Measurements from ENCODE around the gene EIF5B. TPM values are rescaled to one million over a fixed set of nuclear protein-coding genes. Genes with fewer than 3 reads are reported as not detected.

Gene EIF5B
- total RNA-seq, 2 experiments from 2014 or later, result 40.3 to 40.9 TPM

DNA sequence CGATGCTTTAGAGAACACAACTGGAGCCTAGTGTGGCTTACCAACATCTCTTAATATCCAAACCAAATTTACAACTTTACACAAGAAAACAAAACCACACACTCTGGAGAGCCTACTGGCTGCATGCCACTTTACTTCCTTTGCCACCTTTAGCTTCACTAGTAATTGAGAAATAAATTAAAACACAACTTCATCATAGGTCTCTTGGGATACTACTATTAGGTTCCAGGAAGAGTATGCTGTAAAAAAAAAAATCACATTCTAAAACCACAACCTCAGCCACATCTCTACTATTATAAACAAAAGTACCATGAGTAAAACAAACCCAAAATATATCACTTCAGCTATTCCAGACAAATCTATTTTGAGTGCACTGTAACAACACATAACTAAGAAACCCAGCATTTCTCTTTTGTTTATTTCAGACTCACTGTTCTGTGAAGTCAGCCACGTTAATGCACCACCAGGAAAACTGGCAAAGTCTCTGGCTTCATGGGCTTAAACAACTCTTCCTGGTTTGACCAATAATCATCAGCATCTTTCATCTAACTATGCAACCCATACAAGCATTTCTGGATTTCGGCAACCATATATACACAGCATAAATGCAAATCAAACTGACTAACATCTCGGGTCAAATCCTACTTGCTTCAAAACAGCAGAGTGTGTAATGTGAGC is 93.6 kb downstream of the EIF5B start:
- H3K4me3 Mint-ChIP-seq, result no peak overlapping the region
- H3K4me1 Mint-ChIP-seq, result peaks cover 11% of the 10 kb centered on the region
- ATAC-seq (ENCODE audit: low read depth) (no peak), DNase-seq (no peak)
- POLR2A ChIA-PET, result no interaction called here
- no peaks in the 10 kb centered on the region for H3K9me3 Mint-ChIP-seq
- peaks cover 11% of the 10 kb centered on the region for H3K36me3 Mint-ChIP-seq
- H3K27ac Mint-ChIP-seq, result peak overlapping the region; percentile 1
- no peaks in the 10 kb centered on the region for H3K27me3 Mint-ChIP-seq

DNA sequence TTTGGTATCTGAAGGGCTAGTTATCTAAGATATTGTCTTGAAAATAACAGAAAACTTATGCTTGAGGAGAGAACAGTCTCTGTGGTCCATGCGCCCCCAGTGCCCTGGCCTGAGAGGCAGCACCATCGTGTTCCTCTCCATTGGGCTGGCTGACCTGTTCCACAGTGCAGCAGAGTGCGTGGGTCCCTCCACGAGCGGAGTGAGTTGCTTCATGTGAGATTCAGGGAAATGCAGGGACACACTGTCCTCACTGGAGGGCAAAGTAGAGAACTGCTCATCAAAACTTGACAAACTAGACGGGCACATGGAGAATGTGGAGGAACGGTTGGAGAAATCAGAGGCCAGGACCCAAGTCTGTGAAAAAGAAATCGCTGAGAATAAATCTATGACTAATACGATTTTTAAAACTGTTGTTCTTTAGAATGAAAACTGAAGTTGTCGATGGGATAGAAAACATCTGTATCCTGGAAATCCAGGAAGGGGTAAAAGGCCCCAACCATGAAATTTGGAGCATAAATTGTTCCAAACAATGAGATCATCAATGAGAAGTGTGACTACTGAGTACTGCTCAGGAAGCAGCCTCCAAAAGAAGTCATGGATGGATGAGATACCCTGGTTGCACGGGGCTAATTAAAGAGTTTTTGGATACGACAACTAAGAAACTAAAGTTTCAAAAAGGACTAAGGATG is 94.5 kb downstream of the EIF5B start:
- ATAC-seq (ENCODE audit: low read depth) (no peak), DNase-seq (no peak)
- POLR2A ChIA-PET, result no interaction called here
- Mint-ChIP-seq H3K9me3 (no peaks in the 10 kb centered on the region), H3K4me3 (no peak overlapping the region), H3K27me3 (no peaks in the 10 kb centered on the region), H3K36me3 (peaks cover 11% of the 10 kb centered on the region), H3K4me1 (peaks cover 11% of the 10 kb centered on the region), H3K27ac (no peak overlapping the region)

DNA sequence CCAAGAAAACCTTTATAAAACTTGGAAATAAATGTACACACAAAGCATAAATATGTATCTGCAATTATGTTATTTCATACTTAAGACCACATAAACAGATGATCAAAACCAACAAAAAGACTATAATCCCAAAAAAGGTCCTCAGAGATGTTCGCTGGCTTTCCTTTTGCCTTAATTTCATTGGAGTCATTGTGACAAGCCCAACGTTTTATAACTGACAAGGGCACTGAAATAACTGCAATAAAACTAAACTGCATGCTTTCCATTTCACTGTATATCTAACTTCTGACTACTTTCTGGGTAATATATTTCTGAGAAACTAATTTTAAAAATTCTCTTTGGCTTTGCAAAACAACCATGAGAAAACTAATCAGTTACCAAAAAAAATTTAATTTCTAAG is 96.2 kb downstream of the EIF5B start:
- no peaks in the 10 kb centered on the region for H3K9me3 Mint-ChIP-seq
- ATAC-seq (ENCODE audit: low read depth), result no peak
- POLR2A ChIA-PET, result no interaction called here
- no peaks in the 10 kb centered on the region for H3K27me3 Mint-ChIP-seq
- peaks cover 11% of the 10 kb centered on the region for H3K4me1 Mint-ChIP-seq
- H3K36me3 Mint-ChIP-seq, result peaks cover 13% of the 10 kb centered on the region
- DNase-seq, result no peak
- no peak overlapping the region for H3K4me3 Mint-ChIP-seq
- no peak overlapping the region for H3K27ac Mint-ChIP-seq

DNA sequence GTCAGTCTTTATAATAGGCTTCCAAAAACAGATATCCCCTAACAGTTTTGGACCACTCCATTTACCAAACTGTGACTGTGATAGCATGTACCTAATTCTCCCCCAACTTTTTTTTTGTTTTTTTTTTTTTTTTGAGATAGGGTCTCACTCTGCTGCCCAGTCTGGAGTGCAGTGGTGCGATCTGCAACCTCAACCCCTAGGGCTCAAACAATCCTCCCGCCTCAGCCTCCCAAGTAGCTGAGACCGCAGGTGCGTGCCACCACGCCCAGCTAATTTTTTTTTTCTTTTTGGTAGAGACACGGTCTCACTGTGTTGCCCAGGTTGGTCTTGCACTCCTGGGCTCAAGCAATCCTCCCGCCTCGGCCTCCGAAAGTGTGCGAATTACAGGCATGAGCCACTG is 99.7 kb downstream of the EIF5B start:
- Mint-ChIP-seq H3K9me3 (no peaks in the 10 kb centered on the region), H3K36me3 (peaks cover 8% of the 10 kb centered on the region), H3K4me1 (peaks cover 5% of the 10 kb centered on the region), H3K4me3 (no peak overlapping the region), H3K27ac (no peak overlapping the region), H3K27me3 (no peaks in the 10 kb centered on the region)
- DNase-seq (no peak), ATAC-seq (ENCODE audit: low read depth) (no peak)
- POLR2A ChIA-PET, result interaction anchor here (0.7 kb wide), 1 partner anchor 47 kb away, joined by 3 read pairs; no protein-coding TSS in a partner anchor

DNA sequence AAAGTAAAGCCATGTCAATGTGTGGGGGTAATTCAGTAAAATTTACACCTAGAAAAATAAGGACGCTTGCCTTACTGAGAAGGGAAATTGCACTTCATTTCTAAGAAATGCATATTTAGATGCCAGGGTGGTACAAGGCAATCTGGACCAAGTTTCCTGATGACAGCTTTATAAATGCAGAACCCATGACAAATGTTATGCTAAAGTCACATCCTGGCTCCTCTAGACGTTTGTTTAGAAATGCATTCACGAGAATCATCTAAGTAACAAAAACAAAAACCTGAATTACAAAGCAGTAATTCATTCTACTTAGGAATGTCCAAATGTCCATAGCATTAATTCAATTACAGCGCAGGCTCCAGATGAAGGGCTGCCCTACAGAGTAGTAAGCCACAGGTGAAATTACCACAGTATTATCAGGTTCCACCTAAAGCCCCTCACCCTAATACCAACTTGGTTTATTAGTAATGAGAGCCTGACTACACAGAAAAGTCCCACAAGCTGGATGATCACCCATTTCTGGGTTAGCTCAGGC is 102.8 kb downstream of the EIF5B start:
- ATAC-seq (ENCODE audit: low read depth), result no peak
- Mint-ChIP-seq H3K27ac (no peak overlapping the region), H3K27me3 (no peaks in the 10 kb centered on the region)

DNA sequence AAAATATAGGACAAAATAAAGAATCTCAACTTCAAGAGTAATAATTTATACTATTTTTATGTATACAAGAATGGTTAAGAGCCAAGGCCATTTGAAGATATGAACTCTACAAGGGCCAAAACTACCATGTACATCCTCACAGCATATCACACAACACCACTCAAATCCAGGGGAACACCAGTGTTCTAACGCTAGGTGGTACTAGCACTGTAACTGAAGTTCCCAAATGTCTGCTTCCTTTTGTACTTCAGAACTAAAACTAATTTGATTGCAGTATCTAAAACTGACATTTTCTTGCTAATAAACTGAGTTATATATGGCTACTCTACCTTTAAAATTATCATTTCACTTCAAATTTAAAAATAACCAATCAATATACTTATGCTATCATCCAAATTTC is 105.6 kb downstream of the EIF5B start:
- no peaks in the 10 kb centered on the region for H3K27me3 Mint-ChIP-seq
- peaks cover 13% of the 10 kb centered on the region for H3K4me1 Mint-ChIP-seq
- POLR2A ChIA-PET, result no interaction called here
- H3K36me3 Mint-ChIP-seq, result peaks cover 9% of the 10 kb centered on the region
- ATAC-seq (ENCODE audit: low read depth), result no peak
- H3K9me3 Mint-ChIP-seq, result no peaks in the 10 kb centered on the region
- H3K27ac Mint-ChIP-seq, result no peak overlapping the region
- H3K4me3 Mint-ChIP-seq, result no peak overlapping the region
- no peak for DNase-seq

More for the DNA sequence above, 102.8 kb downstream of the EIF5B start:
- peaks cover 7% of the 10 kb centered on the region for H3K4me1 Mint-ChIP-seq
- H3K36me3 Mint-ChIP-seq, result peaks cover 6% of the 10 kb centered on the region
- H3K9me3 Mint-ChIP-seq, result no peaks in the 10 kb centered on the region
- no peak for DNase-seq
- POLR2A ChIA-PET, result no interaction called here
- no peak overlapping the region for H3K4me3 Mint-ChIP-seq

DNA sequence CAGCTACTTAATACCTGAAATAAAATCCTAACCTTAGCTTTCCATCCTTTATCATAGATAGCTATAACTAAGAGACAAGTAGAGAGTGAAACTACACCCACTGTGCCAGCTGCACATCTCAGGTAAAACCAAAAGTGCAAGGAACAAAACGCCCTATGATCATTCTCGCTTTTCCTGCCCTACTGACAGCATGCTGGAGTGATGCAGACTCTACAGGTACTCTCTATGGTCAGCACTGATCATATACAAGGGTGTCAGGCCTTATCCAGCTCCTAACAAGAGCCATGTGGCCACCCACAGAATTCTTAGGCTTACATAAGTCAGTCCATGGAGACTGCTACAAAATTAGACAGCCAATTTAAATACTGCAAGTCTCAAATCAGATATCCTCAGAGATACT is 107.0 kb downstream of the EIF5B start:
- H3K27me3 Mint-ChIP-seq, result no peaks in the 10 kb centered on the region
- H3K9me3 Mint-ChIP-seq, result no peaks in the 10 kb centered on the region
- H3K4me1 Mint-ChIP-seq, result peaks cover 15% of the 10 kb centered on the region
- no peak overlapping the region for H3K4me3 Mint-ChIP-seq
- no peak overlapping the region for H3K27ac Mint-ChIP-seq
- ATAC-seq (ENCODE audit: low read depth) (no peak), DNase-seq (no peak)
- peaks cover 14% of the 10 kb centered on the region for H3K36me3 Mint-ChIP-seq
- POLR2A ChIA-PET, result no interaction called here

DNA sequence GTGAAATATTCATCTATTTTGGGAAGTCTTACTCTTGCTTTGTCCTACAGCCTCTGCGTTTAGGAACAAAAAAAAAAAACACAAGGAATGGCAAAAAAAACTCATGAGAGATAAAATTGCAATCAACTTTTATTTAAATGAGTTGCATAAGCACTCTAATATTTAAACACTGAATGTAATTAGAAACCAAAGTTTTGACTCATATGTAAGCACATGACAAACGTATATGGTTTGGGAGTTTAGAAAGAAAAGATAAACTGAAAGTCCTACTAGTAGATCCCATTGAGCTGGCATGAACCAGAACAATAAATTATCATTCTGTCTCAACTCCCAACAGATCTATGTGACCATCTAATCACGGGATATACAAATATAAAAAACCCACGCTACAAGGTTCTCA is 107.9 kb downstream of the EIF5B start:
- peaks cover 15% of the 10 kb centered on the region for H3K4me1 Mint-ChIP-seq
- no peak overlapping the region for H3K27ac Mint-ChIP-seq
- H3K4me3 Mint-ChIP-seq, result no peak overlapping the region
- ATAC-seq (ENCODE audit: low read depth) (no peak), DNase-seq (no peak)
- H3K27me3 Mint-ChIP-seq, result no peaks in the 10 kb centered on the region
- POLR2A ChIA-PET, result no interaction called here
- H3K36me3 Mint-ChIP-seq, result peaks cover 14% of the 10 kb centered on the region
- H3K9me3 Mint-ChIP-seq, result no peaks in the 10 kb centered on the region

DNA sequence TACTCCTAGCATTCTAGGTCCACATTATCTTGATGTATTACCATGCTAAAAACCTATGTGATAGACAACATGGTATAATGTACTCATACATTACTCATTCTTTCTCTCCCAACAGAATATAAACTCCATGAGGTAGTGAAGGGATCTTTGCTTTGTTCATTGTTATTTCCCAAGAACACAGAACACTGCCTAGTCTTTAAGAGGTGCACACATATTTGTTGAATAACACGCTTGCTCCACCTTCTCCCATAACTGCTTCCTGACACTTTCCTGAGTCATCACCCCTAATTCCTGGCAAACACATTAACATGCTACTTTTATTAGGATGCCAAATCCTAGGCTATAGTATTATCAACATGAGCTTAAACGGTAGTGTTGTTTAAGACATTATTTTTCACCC is 111.4 kb downstream of the EIF5B start:
- H3K9me3 Mint-ChIP-seq, result no peaks in the 10 kb centered on the region
- ATAC-seq (ENCODE audit: low read depth), result no peak
- peaks cover 22% of the 10 kb centered on the region for H3K36me3 Mint-ChIP-seq

DNA sequence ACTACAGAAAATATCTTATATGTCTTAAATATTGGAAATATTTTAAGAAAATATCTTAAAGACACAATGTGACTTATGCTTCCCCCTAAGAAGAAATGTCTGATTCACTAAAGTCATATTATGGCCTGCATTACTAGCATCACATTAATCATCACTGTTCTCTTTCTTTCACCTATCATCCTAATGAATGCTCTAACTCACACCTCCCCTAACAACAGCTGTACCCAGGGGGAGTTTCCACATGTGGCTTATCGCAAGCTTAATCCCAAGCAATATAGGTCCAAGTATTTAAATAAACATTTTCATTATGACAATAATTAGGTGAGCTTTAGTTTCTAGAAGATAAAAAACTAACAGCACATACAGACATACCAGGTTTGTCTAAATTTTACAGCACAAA is 113.0 kb downstream of the EIF5B start:
- Mint-ChIP-seq H3K36me3 (peaks cover 24% of the 10 kb centered on the region), H3K27me3 (no peaks in the 10 kb centered on the region), H3K4me3 (no peak overlapping the region), H3K4me1 (peaks cover 10% of the 10 kb centered on the region), H3K27ac (no peak overlapping the region), H3K9me3 (no peaks in the 10 kb centered on the region)
- POLR2A ChIA-PET, result no interaction called here
- ATAC-seq (ENCODE audit: low read depth), result no peak
- no peak for DNase-seq

More for the DNA sequence above, 111.4 kb downstream of the EIF5B start:
- H3K27ac Mint-ChIP-seq, result no peak overlapping the region
- POLR2A ChIA-PET, result no interaction called here
- no peaks in the 10 kb centered on the region for H3K27me3 Mint-ChIP-seq
- no peak for DNase-seq
- H3K4me1 Mint-ChIP-seq, result peaks cover 12% of the 10 kb centered on the region
- no peak overlapping the region for H3K4me3 Mint-ChIP-seq

Other genes starting within 250 kb of the EIF5B start
- 1 to 10 TPM; 2.3 TPM for gene C2orf15, start 195.7 kb upstream of the EIF5B start, total RNA-seq
- gene TSGA10, start 182.4 kb upstream of the EIF5B start, total RNA-seq, result 10 to 100 TPM in 1 of 2 experiments, 1 to 10 TPM in 1; 8.0 to 11.1 TPM
- 10 to 100 TPM; 10.1 to 12.1 TPM for gene LIPT1, start 182.4 kb upstream of the EIF5B start, total RNA-seq
- 10 to 100 TPM; 68.8 to 69.4 TPM for gene MITD1, start 156.3 kb upstream of the EIF5B start, total RNA-seq
- 10 to 100 TPM; 22.2 to 26.5 TPM for gene MRPL30, start 156.2 kb upstream of the EIF5B start, total RNA-seq
- gene LYG2, start 81.7 kb upstream of the EIF5B start, total RNA-seq, result not detected
- 1 to 10 TPM; 2.4 to 2.5 TPM for gene LYG1, start 36.2 kb upstream of the EIF5B start, total RNA-seq
- gene TXNDC9, start 1.1 kb upstream of the EIF5B start, total RNA-seq, result 10 to 100 TPM; 26.9 to 32.2 TPM
- gene REV1, start 152.6 kb downstream of the EIF5B start, total RNA-seq, result 10 to 100 TPM; 48.4 to 50.5 TPM